GM21737 (cell line): Measurements from ENCODE around the gene NRIP2.
A peak's percentile ranks its signal among the peaks of the same experiment; 100 is the strongest.

Source experiments
- ATAC-seq: cut with Tn5 transposase; IDR thresholded peaks from one replicate; pipeline ENCODE4 v1.9.1; 2021; ENCODE audit warnings: mild to moderate bottlenecking, moderate library complexity; ENCODE audit not compliant: unreplicated experiment

The NRIP2 gene

GRCh38 chr12:2851931-2852330 lies 17.1 kb upstream of the NRIP2 start:
- ATAC-seq: no peak

GRCh38 chr12:2845280-2845679 lies 10.4 kb upstream of the NRIP2 start:
- ATAC-seq: no peak

GRCh38 chr12:2844786-2845185 lies 10.0 kb upstream of the NRIP2 start:
- ATAC-seq: no peak

GRCh38 chr12:2842948-2843347 lies 8.1 kb upstream of the NRIP2 start:
- no peak for ATAC-seq

- ATAC-seq: no peak
Observed at GRCh38 chr12:2841056-2841650, 6.3 kb upstream of the NRIP2 start.

GRCh38 chr12:2836574-2836973 lies 1.7 kb upstream of the NRIP2 start:
- ATAC-seq: no peak

GRCh38 chr12:2835691-2836403 lies 1.0 kb upstream of the NRIP2 start:
- no peak for ATAC-seq

- ATAC-seq: no peak
Observed at GRCh38 chr12:2833810-2834209, 1.0 kb downstream of the NRIP2 start.

GRCh38 chr12:2833327-2833726 lies 1.5 kb downstream of the NRIP2 start:
- no peak for ATAC-seq

GRCh38 chr12:2832550-2833127 lies 2.2 kb downstream of the NRIP2 start:
- ATAC-seq: no peak

- ATAC-seq: no peak
Observed at GRCh38 chr12:2829275-2829674, 5.6 kb downstream of the NRIP2 start.

GRCh38 chr12:2826721-2827515 lies 7.9 kb downstream of the NRIP2 start:
- ATAC-seq: no peak

- ATAC-seq: no peak
Observed at GRCh38 chr12:2826036-2826435, 8.8 kb downstream of the NRIP2 start.

- no peak for ATAC-seq
Observed at GRCh38 chr12:2825132-2825531, 9.7 kb downstream of the NRIP2 start.

GRCh38 chr12:2824541-2824940 lies 10.3 kb downstream of the NRIP2 start:
- ATAC-seq: no peak

GRCh38 chr12:2823483-2823882 lies 11.4 kb downstream of the NRIP2 start:
- ATAC-seq: no peak

GRCh38 chr12:2820432-2820831 lies 14.4 kb downstream of the NRIP2 start:
- ATAC-seq: no peak

- no peak for ATAC-seq
Observed at GRCh38 chr12:2819810-2820209, 15.0 kb downstream of the NRIP2 start.

GRCh38 chr12:2813214-2814185 lies 21.3 kb downstream of the NRIP2 start:
- peak; percentile 34 for ATAC-seq
